Measurements from ENCODE around the gene COX4I1. TPM values are rescaled to one million over a fixed set of nuclear protein-coding genes. Genes with fewer than 3 reads are reported as not detected.

COX4I1 gene
- total and polyA plus RNA-seq, 2 donors (not counting 1 experiment from before 2014, with no cell fraction given), result 759 to 813 TPM

GRCh38 chr16:85824161-85825135 lies 25.0 kb downstream of the COX4I1 start:
- Histone ChIP-seq H3K4me2 (replicated peaks; ENCODE audit: low read depth, low read length, poor library complexity, severe bottlenecking) (no peak overlapping the region), H3K4me3 (ENCODE audit: control extremely low read depth in 1 of 5, extremely low read depth in 1 of 5, insufficient read depth in 1 of 5, low read depth in 2 of 5, low read length in 4 of 5) (no peak overlapping the region), H3K4me1 (ENCODE audit: control insufficient read depth in 2 of 2, insufficient read depth in 2 of 2, low read length in 2 of 2) (peaks cover 20 to 39% of the 10 kb centered on the region in 2 donors), H3K27me3 (replicated peaks in 1 of 4; ENCODE audit: control extremely low read depth in 1 of 4, control insufficient read depth in 3 of 4, insufficient read depth in 4 of 4, low read length in 3 of 4) (no peaks in the 10 kb centered on the region), H3K9me3 (ENCODE audit: control extremely low read depth in 1 of 3, control insufficient read depth in 2 of 3, insufficient read depth in 1 of 3, low read length in 2 of 3) (peaks cover 0 to 31% (median 6%) of the 10 kb centered on the region in 3 donors), H3K36me3 (replicated peaks in 1 of 2; ENCODE audit: control extremely low read depth in 1 of 2, control insufficient read depth in 1 of 2, extremely low read depth in 1 of 2, insufficient read depth in 2 of 2, low read length in 1 of 2) (no peaks in the 10 kb centered on the region), H3K79me2 (ENCODE audit: control insufficient read depth, insufficient read depth, low read length) (peaks cover 6% of the 10 kb centered on the region), H4K20me1 (ENCODE audit: control insufficient read depth, insufficient read depth, low read length, poor library complexity, severe bottlenecking) (no peaks in the 10 kb centered on the region), H3K9ac (ENCODE audit: low read length) (no peak overlapping the region), H3K27ac (ENCODE audit: low read length in 2 of 2) (no peak overlapping the region), H2AFZ (ENCODE audit: insufficient read depth, low read depth, low read length, poor library complexity, severe bottlenecking) (no peak overlapping the region)
- peak overlapping the region; percentile 10 for H3K27ac Mint-ChIP-seq
- intact Hi-C loops (cut with micrococcal nuclease), result no loop called here
- 89% methylated on average over 17 of the region's 20 CpGs for WGBS (ENCODE audit: insufficient coverage)
- no peak overlapping the region for H3K4me3 Mint-ChIP-seq
- peaks cover 44% of the 10 kb centered on the region for H3K4me1 Mint-ChIP-seq
- TF ChIP-seq EZH2 (IDR thresholded peaks at IDR 0.05; ENCODE audit: borderline replicate concordance, insufficient read depth, low read depth, low read length, poor library complexity, severe bottlenecking) (no peak), CTCF (IDR thresholded peaks at IDR 0.05) (no peak)
- H3K9me3 Mint-ChIP-seq (ENCODE audit: insufficient read depth), result peaks cover 6% of the 10 kb centered on the region
- ChIA-PET POLR2A (no interaction called here), CTCF (interaction anchor here (0.8 to 9.3 kb wide), 5 partner anchors 73 to 191 kb away, joined by 4 to 433 read pairs (median 8); partner anchors contain the start of gene IRF8)
- DNase-seq, result peak; percentile 50
- ATAC-seq (ENCODE audit: low read depth), result no peak
- H3K27me3 Mint-ChIP-seq, result no peaks in the 10 kb centered on the region

GRCh38 chr16:85825326-85825725 lies 25.8 kb downstream of the COX4I1 start:
- H3K27ac ChIP-seq (ENCODE audit: low read length in 2 of 2), result no peak overlapping the region
- H4K20me1 ChIP-seq (ENCODE audit: control insufficient read depth, insufficient read depth, low read length, poor library complexity, severe bottlenecking), result no peaks in the 10 kb centered on the region
- ATAC-seq (ENCODE audit: low read depth) (no peak), DNase-seq (no peak)
- TF ChIP-seq EZH2 (IDR thresholded peaks at IDR 0.05; ENCODE audit: borderline replicate concordance, insufficient read depth, low read depth, low read length, poor library complexity, severe bottlenecking) (no peak), CTCF (IDR thresholded peaks at IDR 0.05) (no peak)
- Mint-ChIP-seq H3K27ac (no peak overlapping the region), H3K9me3 (ENCODE audit: insufficient read depth) (peaks cover 6% of the 10 kb centered on the region), H3K4me3 (no peak overlapping the region), H3K4me1 (peaks cover 52% of the 10 kb centered on the region), H3K27me3 (no peaks in the 10 kb centered on the region)
- CTCF ChIA-PET, result interaction anchor here (1.1 to 8.0 kb wide), 4 partner anchors 9 to 191 kb away, joined by 4 to 364 read pairs (median 8); partner anchors contain the start of gene IRF8
- POLR2A ChIA-PET, result no interaction called here
- 87% methylated on average over 9 of the region's 9 CpGs for WGBS (ENCODE audit: insufficient coverage)
- H3K4me1 ChIP-seq (ENCODE audit: control insufficient read depth in 2 of 2, insufficient read depth in 2 of 2, low read length in 2 of 2), result peaks cover 29 to 47% of the 10 kb centered on the region in 2 donors
- peaks cover 0 to 39% (median 6%) of the 10 kb centered on the region in 3 donors for H3K9me3 ChIP-seq (ENCODE audit: control extremely low read depth in 1 of 3, control insufficient read depth in 2 of 3, insufficient read depth in 1 of 3, low read length in 2 of 3)
- intact Hi-C loops (cut with micrococcal nuclease), result no loop called here
- H3K27me3 ChIP-seq (replicated peaks in 1 of 4; ENCODE audit: control extremely low read depth in 1 of 4, control insufficient read depth in 3 of 4, insufficient read depth in 4 of 4, low read length in 3 of 4), result no peaks in the 10 kb centered on the region
- H2AFZ ChIP-seq (ENCODE audit: insufficient read depth, low read depth, low read length, poor library complexity, severe bottlenecking), result no peak overlapping the region
- no peak overlapping the region for H3K4me3 ChIP-seq (ENCODE audit: control extremely low read depth in 1 of 5, extremely low read depth in 1 of 5, insufficient read depth in 1 of 5, low read depth in 2 of 5, low read length in 4 of 5)
- no peak overlapping the region for H3K9ac ChIP-seq (ENCODE audit: low read length)
- no peak overlapping the region for H3K4me2 ChIP-seq (replicated peaks; ENCODE audit: low read depth, low read length, poor library complexity, severe bottlenecking)
- no peaks in the 10 kb centered on the region for H3K36me3 ChIP-seq (replicated peaks in 1 of 2; ENCODE audit: control extremely low read depth in 1 of 2, control insufficient read depth in 1 of 2, extremely low read depth in 1 of 2, insufficient read depth in 2 of 2, low read length in 1 of 2)
- H3K79me2 ChIP-seq (ENCODE audit: control insufficient read depth, insufficient read depth, low read length), result peaks cover 6% of the 10 kb centered on the region

Data from B cell (primary cell).